K562 (cell line): ENCODE results near the gene MEF2C. TPM values are rescaled to one million over a fixed set of nuclear protein-coding genes. Genes with fewer than 3 reads are reported as not detected.

Experiments used
- CHD7 ChIP-seq: fragments of 200-600 bp; sonication (generic); IDR thresholded peaks from one replicate; pipeline ENCODE4 v1.6.1; 2012; ENCODE audit warnings: mild to moderate bottlenecking, low read depth, low read length, inconsistent platforms
- ESRRA ChIP-seq: fragments of 450-650 bp; IDR thresholded peaks from 2 replicates; pipeline ENCODE4 v1.6.1; 2014; ENCODE audit warnings: low read depth, mild to moderate bottlenecking, moderate library complexity, borderline replicate concordance
- MCM3 ChIP-seq: fragments of 450-650 bp; IDR thresholded peaks from 2 replicates; pipeline ENCODE4 v1.6.1; 2016
- POLR3G ChIP-seq: IDR thresholded peaks from 2 replicates; pipeline ENCODE4 v1.6.1; 2011; ENCODE audit not compliant: insufficient read length, insufficient replicate concordance; ENCODE audit errors: extremely low read depth
- polyA plus RNA-seq, 8 experiments: library from polyadenylated mRNA; depleted of rRNA in 4 of 8; stranded (reverse) in 5 of 8; unstranded in 3 of 8; fragments of >200 nt; fragmentation: Nextera tagmentation in 2 of 8; fragmentation: Illumina TruSeq in 1 of 8; extraction: Ambion mirVana in 2 of 8; extraction: Trizol in 1 of 8; gene quantifications; 2 replicates each; pipeline versions ENCODE4 v1.2.1 to v1.2.3, GENCODE V29; 2011 to 2014; ENCODE audit warnings: inconsistent platforms in 1 of 8, missing spikeins in 1 of 8
- total RNA-seq, 7 experiments: library from RNA; depleted of rRNA in 6 of 7; stranded (reverse); fragments of >200 nt in 6 of 7; fragmentation: Illumina TruSeq in 2 of 7; extraction: Trizol in 2 of 7; gene quantifications; 2 replicates each; pipeline versions ENCODE4 v1.2.1 to v1.2.3, GENCODE V29; 2011 to 2021; ENCODE audit warnings: low replicate concordance in 1 of 7

The MEF2C gene
- total and polyA plus RNA-seq, 9 of the 15 experiments (the other 6 are each of a cell fraction or from before 2014, with no cell fraction given), result 25.1 to 67.8 (median 58.3) TPM

GRCh38 chr5:88892669-88893068, 9.7 kb upstream of the MEF2C start (continued):
- TF ChIP-seq CHD7, result no peak
- no peak for TF ChIP-seq MCM3
- TF ChIP-seq POLR3G, result no peak
- TF ChIP-seq ESRRA, result no peak
